Aorta (tissue), 5 donors: ENCODE results near the gene RARB. TPM values are rescaled to one million over a fixed set of nuclear protein-coding genes. Genes with fewer than 3 reads are reported as not detected.

Source experiments
- ATAC-seq: fragments of 200-7000 bp; cut with Tn5 transposase; one replicate; pipeline ENCODE4 v1.9.1; 2022; ENCODE audit warnings: moderate library complexity; ENCODE audit not compliant: low FRiP score
- DNase-seq, 2 donors: peaks; one replicate each; pipeline ENCODE4 v3.0.0-alpha.2; 2020
- H3K27ac ChIP-seq, 2 donors: one replicate each; pipeline ENCODE4 v1.5.1; 2013; ENCODE audit warnings: low read length in 2 of 2, mild to moderate bottlenecking in 2 of 2, moderate library complexity in 2 of 2, control low read depth in 1 of 2, inconsistent platforms in 1 of 2, low read depth in 1 of 2
- H3K27me3 ChIP-seq, 2 donors: one replicate each; pipeline ENCODE4 v1.6.1; 2013; ENCODE audit warnings: control low read depth in 1 of 2, low read length in 1 of 2, mild to moderate bottlenecking in 1 of 2, moderate library complexity in 1 of 2; ENCODE audit not compliant: insufficient read depth in 2 of 2, control insufficient read depth in 1 of 2
- H3K36me3 ChIP-seq, 2 donors: one replicate each; pipeline ENCODE4 v1.6.1; 2013; ENCODE audit warnings: control low read depth in 1 of 2, low read length in 1 of 2, mild to moderate bottlenecking in 1 of 2; ENCODE audit not compliant: insufficient read depth in 2 of 2, control insufficient read depth in 1 of 2
- H3K4me1 ChIP-seq, 2 donors: one replicate each; pipeline ENCODE4 v1.6.1; 2013; ENCODE audit warnings: low read length in 2 of 2, control low read depth in 1 of 2, mild to moderate bottlenecking in 1 of 2, moderate library complexity in 1 of 2; ENCODE audit not compliant: insufficient read depth in 2 of 2, control insufficient read depth in 1 of 2
- H3K4me3 ChIP-seq, 2 donors: one replicate each; pipeline ENCODE4 v1.5.1; 2013; ENCODE audit warnings: low read length in 2 of 2, control low read depth in 1 of 2, mild to moderate bottlenecking in 1 of 2
- H3K9me3 ChIP-seq: one replicate; pipeline ENCODE4 v1.6.1; 2013; ENCODE audit warnings: mild to moderate bottlenecking, low read length; ENCODE audit not compliant: control insufficient read depth
- WGBS, 2 donors: extraction: QIAGEN DNeasy Blood & Tissue Kit; methylation state at CpG; one replicate each; pipeline ENCODE4 v1.1.7; 2013; 5-methylcytosine and 5-hydroxymethylcytosine counted together
- intact Hi-C, 2 donors: fragments of 100-400 bp; cut with DNase I; formaldehyde crosslinking; loops; one replicate each; pipeline versions ENCODE4 v1.14.2 to v1.15.0; 2022
- polyA plus RNA-seq, 2 donors: library from polyadenylated mRNA; stranded (reverse); fragments of 200-250 nt; gene quantifications; one replicate each; pipeline ENCODE4 v1.2.3, GENCODE V29; 2013
- total RNA-seq, 2 donors: library from RNA; stranded (reverse); fragmentation: NEBNext Ultra II Directional; extraction: Animal tissue kit (Norgen Biotek cat#: 25700); gene quantifications; one replicate each; pipeline ENCODE4 v1.2.1, GENCODE V29; 2021
- donor health status: healthy with polysubstance abuse.
- donor health status: Bipolar disorder and iron deficiency.
- donor health status: DM: no; HTN: no; CAD: no.
- donor health status: DM: no; HTN: no; CAD: no.
- donor health status: DM: yes; HTN: yes; CAD: no.

Gene RARB
- total and polyA plus RNA-seq, 4 donors = 1.6 to 7.0 (median 4.4) TPM

- Histone ChIP-seq H3K27ac (no peak overlapping the region), H3K27me3 (no peaks in the 10 kb centered on the region), H3K36me3 (no peaks in the 10 kb centered on the region), H3K4me3 (no peak overlapping the region), H3K9me3 (no peaks in the 10 kb centered on the region), H3K4me1 (peaks cover 0 to 4% of the 10 kb centered on the region in 2 donors)
- ATAC-seq = no peak
- intact Hi-C loops = no loop called here
- no peak for DNase-seq
- 96 to 98% methylated on average over 4 of the region's 4 CpGs for WGBS, 2 donors
Measured at GRCh38 chr3:25589104-25589782, 161.2 kb downstream of the RARB start.

DNA sequence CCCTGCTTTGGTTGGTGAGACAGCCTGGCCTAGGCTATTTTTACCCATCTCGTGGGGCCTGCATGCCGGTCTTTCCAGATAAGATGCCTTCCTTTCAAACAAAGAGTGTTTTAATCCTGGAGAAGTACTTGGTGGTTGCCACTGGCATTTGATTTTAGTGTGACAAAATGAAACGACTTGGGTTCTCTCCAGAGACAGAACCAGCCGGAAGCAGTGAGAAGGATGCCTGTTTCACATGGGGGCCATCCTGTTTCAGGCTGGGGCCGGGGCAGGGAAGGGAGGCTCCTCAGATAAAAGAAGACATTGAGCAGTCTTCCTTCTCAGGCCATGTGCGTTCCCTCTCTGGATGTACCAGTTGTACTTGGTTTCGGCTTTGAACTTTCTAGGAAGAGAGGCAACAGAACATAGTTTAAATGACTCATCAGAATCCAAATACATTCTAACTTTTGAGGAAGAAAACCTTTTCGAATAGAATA, 161.8 kb downstream of the RARB start:
- DNase-seq (no peak), ATAC-seq (no peak)
- H3K4me3 ChIP-seq = no peak overlapping the region
- WGBS, 2 donors = 34 to 38% methylated on average over 8 of the region's 8 CpGs
- H3K27ac ChIP-seq = no peak overlapping the region
- H3K9me3 ChIP-seq = no peaks in the 10 kb centered on the region
- H3K36me3 ChIP-seq = no peaks in the 10 kb centered on the region
- intact Hi-C loops = loop anchor here (5.0 to 10.0 kb wide), 5 partner anchors 163 to 628 kb away; partner anchors contain the start of gene RARB (in 2 of the 2)
- peaks cover 0 to 4% of the 10 kb centered on the region in 2 donors for H3K4me1 ChIP-seq
- no peaks in the 10 kb centered on the region for H3K27me3 ChIP-seq

DNA sequence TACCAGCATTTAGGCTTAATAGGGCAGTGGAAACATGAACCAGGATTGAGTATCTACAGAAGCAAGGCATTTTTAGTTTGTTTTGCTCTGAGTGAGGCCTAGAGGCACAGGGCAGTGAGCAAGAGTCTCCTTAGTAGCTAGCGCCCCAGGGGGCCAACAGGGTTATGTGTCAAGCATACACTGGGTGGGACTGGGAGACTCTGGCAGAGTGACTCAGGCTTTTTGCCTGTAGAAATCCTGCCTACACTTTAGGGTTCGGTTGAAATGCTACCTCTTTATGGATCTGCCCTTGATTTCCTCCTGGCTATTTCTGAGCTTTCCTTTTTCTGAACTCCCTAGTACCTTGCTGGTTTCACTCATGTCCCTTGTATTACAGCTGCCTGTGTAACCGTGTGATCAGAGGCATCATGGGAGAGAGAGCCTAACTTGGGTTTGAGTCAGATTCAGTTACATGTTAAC, 164.5 kb downstream of the RARB start:
- no peaks in the 10 kb centered on the region for H3K27me3 ChIP-seq
- 21 to 23% methylated on average over 3 of the region's 3 CpGs for WGBS, 2 donors
- H3K27ac ChIP-seq = no peak overlapping the region
- peak; percentile 72 for ATAC-seq
- peak in 1 of 2 donors; percentile 70 for DNase-seq
- H3K4me1 ChIP-seq = peaks cover 0 to 4% of the 10 kb centered on the region in 2 donors
- H3K4me3 ChIP-seq = no peak overlapping the region
- intact Hi-C loops = loop anchor here (2.0 to 10.0 kb wide), 6 partner anchors 165 to 816 kb away; partner anchors contain the start of gene RARB (in 2 of the 2)
- no peaks in the 10 kb centered on the region for H3K9me3 ChIP-seq
- peaks cover 0 to 2% of the 10 kb centered on the region in 2 donors for H3K36me3 ChIP-seq

DNA sequence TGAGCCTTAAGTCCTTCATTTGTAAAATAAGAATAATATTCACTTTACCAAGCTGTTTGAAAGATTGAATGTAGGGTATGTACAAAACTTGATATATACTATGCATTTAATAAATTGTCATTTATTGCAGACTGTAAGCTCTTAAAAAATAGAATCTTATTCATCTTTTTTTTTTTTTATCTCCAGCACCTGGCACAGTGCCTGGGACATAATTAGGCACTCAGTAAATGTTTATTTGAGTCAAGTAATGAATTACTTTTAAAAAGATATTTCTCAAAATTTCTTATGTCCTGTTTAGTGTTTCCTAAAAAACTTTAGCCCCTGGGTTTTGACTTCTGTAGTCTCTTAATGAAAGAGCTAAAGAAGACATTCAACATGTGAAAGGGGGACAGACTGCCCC, 164.9 kb downstream of the RARB start:
- ATAC-seq (no peak), DNase-seq (no peak)
- Histone ChIP-seq H3K36me3 (peaks cover 0 to 2% of the 10 kb centered on the region in 2 donors), H3K4me3 (no peak overlapping the region), H3K4me1 (peaks cover 0 to 4% of the 10 kb centered on the region in 2 donors), H3K27me3 (no peaks in the 10 kb centered on the region), H3K9me3 (no peaks in the 10 kb centered on the region), H3K27ac (no peak overlapping the region)
- intact Hi-C loops = loop anchor here (2.0 to 10.0 kb wide), 6 partner anchors 166 to 816 kb away; partner anchors contain the start of gene RARB (in 2 of the 2)

GRCh38 chr3:25594007-25594502, 166.0 kb downstream of the RARB start:
- intact Hi-C loops = loop anchor here (2.0 to 10.0 kb wide), 7 partner anchors 167 to 821 kb away; partner anchors contain the start of gene RARB (in 2 of the 2)
- H3K27ac ChIP-seq = no peak overlapping the region
- peak; percentile 69 for ATAC-seq

DNA sequence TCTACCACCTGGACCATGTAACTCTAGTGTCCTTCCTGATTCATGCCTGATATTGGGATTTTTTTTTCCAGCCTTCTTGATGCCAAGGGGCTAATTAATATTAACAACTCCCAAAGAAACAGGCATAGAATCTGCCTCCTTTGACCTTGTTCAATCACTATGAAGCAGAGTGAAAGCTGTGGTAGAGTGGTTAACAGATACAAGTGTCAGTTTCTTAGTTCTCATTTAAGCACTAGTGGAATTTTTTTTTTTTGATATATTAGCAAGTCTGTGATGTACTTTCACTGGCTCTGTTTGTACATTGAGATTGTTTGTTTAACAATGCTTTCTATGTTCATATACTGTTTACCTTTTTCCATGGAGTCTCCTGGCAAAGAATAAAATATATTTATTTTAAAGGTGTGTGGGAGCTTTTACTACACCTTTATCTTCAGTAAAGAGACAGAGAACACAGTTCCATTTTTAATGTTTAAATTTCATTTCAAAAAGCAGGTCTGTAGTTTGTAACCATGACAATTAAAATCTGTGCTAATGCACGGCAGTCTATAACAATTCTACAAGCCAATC, 169.6 kb downstream of the RARB start:
- ATAC-seq (no peak), DNase-seq (no peak)
- H3K27ac ChIP-seq = no peak overlapping the region
- no peak overlapping the region for H3K4me3 ChIP-seq
- no peaks in the 10 kb centered on the region for H3K9me3 ChIP-seq
- peaks cover 0 to 4% of the 10 kb centered on the region in 2 donors for H3K36me3 ChIP-seq
- intact Hi-C loops = loop anchor here in 1 of 2 donors (10.0 kb wide), 1 partner anchor 173 kb away; the partner anchor contains the start of gene RARB
- H3K4me1 ChIP-seq = peaks cover 0 to 4% of the 10 kb centered on the region in 2 donors
- WGBS, 2 donors = 61 to 67% methylated on average over 1 of the region's 1 CpG
- no peaks in the 10 kb centered on the region for H3K27me3 ChIP-seq

More at GRCh38 chr3:25594007-25594502, 166.0 kb downstream of the RARB start:
- WGBS, 2 donors = 0 to 3% methylated on average over 1 of the region's 1 CpG
- Histone ChIP-seq H3K36me3 (peaks cover 0 to 2% of the 10 kb centered on the region in 2 donors), H3K4me3 (no peak overlapping the region), H3K27me3 (no peaks in the 10 kb centered on the region), H3K9me3 (no peaks in the 10 kb centered on the region), H3K4me1 (peaks cover 0 to 4% of the 10 kb centered on the region in 2 donors)
- DNase-seq = no peak

- H3K4me3 ChIP-seq = no peak overlapping the region
- H3K27me3 ChIP-seq = no peaks in the 10 kb centered on the region
- H3K36me3 ChIP-seq = peaks cover 0 to 4% of the 10 kb centered on the region in 2 donors
- no peak overlapping the region for H3K27ac ChIP-seq
- ATAC-seq (peak; percentile 75), DNase-seq (no peak)
- 4 to 10% methylated on average over 1 of the region's 1 CpG for WGBS, 2 donors
- no peaks in the 10 kb centered on the region for H3K9me3 ChIP-seq
- intact Hi-C loops = no loop called here
- peaks cover 0 to 5% of the 10 kb centered on the region in 2 donors for H3K4me1 ChIP-seq
Measured at GRCh38 chr3:25603703-25604102, 175.6 kb downstream of the RARB start.

DNA sequence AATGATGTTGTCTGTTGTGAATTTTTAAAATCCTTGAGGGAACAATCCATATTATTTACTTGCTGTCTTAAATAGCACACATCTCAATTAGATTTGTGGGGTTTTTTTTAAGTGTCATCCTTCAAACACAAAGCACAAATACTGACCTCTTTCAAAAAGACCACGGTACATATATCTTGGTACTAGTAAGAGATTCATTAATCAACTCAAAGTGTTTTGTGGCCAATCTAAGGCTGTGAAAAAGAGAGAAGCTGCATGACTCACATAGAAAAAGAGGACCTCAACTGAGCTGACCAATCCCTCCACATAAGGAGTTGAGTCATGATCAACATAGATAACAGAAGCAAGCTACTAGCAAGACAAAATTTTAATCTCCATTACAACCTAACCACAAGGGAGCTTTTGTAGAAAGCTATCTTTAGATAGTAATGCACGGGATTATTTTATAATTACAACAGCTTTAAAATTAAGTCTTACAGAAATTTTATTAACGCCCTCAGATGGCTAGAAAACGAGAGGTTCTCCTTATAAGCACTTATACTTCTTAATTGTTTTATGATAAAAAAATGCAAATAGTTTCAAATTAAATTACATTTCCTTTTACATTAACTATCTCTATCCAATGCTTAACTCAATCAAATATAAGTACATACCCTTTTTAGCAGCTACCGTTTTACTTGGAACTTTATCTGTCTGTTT, 176.2 kb downstream of the RARB start:
- no peak overlapping the region for H3K4me3 ChIP-seq
- H3K9me3 ChIP-seq = no peaks in the 10 kb centered on the region
- peaks cover 0 to 4% of the 10 kb centered on the region in 2 donors for H3K36me3 ChIP-seq
- H3K27me3 ChIP-seq = no peaks in the 10 kb centered on the region
- 62 to 65% methylated on average over 5 of the region's 5 CpGs for WGBS, 2 donors
- ATAC-seq (peak; percentile 71), DNase-seq (no peak)
- H3K27ac ChIP-seq = no peak overlapping the region
- H3K4me1 ChIP-seq = peaks cover 0 to 5% of the 10 kb centered on the region in 2 donors
- intact Hi-C loops = no loop called here
